ENCODE measurements around the gene TSPAN9.

The TSPAN9 gene

GRCh38 chr12:3313675-3314663 is 236.8 kb downstream of the TSPAN9 start:
- DNase-seq (ENCODE audit: low read depth in 3 of 3) = no peak

GRCh38 chr12:3315201-3315661 is 238.1 kb downstream of the TSPAN9 start:
- DNase-seq (ENCODE audit: low read depth in 3 of 3) = no peak

GRCh38 chr12:3316776-3317480 is 239.7 kb downstream of the TSPAN9 start:
- DNase-seq (ENCODE audit: low read depth in 3 of 3) = no peak

- no peak for DNase-seq (ENCODE audit: low read depth in 3 of 3)
Observed at GRCh38 chr12:3317481-3317815, 240.3 kb downstream of the TSPAN9 start.

GRCh38 chr12:3317841-3318501 is 240.8 kb downstream of the TSPAN9 start:
- no peak for DNase-seq (ENCODE audit: low read depth in 3 of 3)

GRCh38 chr12:3319723-3320492 is 242.7 kb downstream of the TSPAN9 start:
- no peak for DNase-seq (ENCODE audit: low read depth in 3 of 3)

- DNase-seq (ENCODE audit: low read depth in 3 of 3) = no peak
Observed at GRCh38 chr12:3320881-3321509, 243.8 kb downstream of the TSPAN9 start.

- no peak for DNase-seq (ENCODE audit: low read depth in 3 of 3)
Observed at GRCh38 chr12:3321881-3322280, 244.7 kb downstream of the TSPAN9 start.

GRCh38 chr12:3323002-3323685 is 246.0 kb downstream of the TSPAN9 start:
- no peak for DNase-seq (ENCODE audit: low read depth in 3 of 3)

- no peak for DNase-seq (ENCODE audit: low read depth in 3 of 3)
Observed at GRCh38 chr12:3325736-3326135, 248.6 kb downstream of the TSPAN9 start.

- DNase-seq (ENCODE audit: low read depth in 3 of 3) = no peak
Observed at GRCh38 chr12:3326156-3326849, 249.1 kb downstream of the TSPAN9 start.

- DNase-seq (ENCODE audit: low read depth in 3 of 3) = no peak
Observed at GRCh38 chr12:3326850-3327780, 249.9 kb downstream of the TSPAN9 start.

- no peak for DNase-seq (ENCODE audit: low read depth in 3 of 3)
Observed at GRCh38 chr12:3328081-3328480, 250.9 kb downstream of the TSPAN9 start.

GRCh38 chr12:3328571-3328970 is 251.4 kb downstream of the TSPAN9 start:
- DNase-seq (ENCODE audit: low read depth in 3 of 3) = no peak

- no peak for DNase-seq (ENCODE audit: low read depth in 3 of 3)
Observed at GRCh38 chr12:3329361-3329760, 252.2 kb downstream of the TSPAN9 start.

GRCh38 chr12:3330976-3331510 is 253.9 kb downstream of the TSPAN9 start:
- DNase-seq (ENCODE audit: low read depth in 3 of 3) = no peak

GRCh38 chr12:3332188-3332587 is 255.0 kb downstream of the TSPAN9 start:
- DNase-seq (ENCODE audit: low read depth in 3 of 3) = no peak

- no peak for DNase-seq (ENCODE audit: low read depth in 3 of 3)
Observed at GRCh38 chr12:3333583-3333982, 256.4 kb downstream of the TSPAN9 start.

All from stimulated activated CD4-positive, alpha-beta T cell treated with anti-CD3 and anti-CD28 coated beads, TNF-alpha, amount 100 ng/mL, for 48 hours (primary cell).